Heart right ventricle (tissue), 16 donors: ENCODE measurements around the gene LMTK2. TPM values are rescaled to one million over a fixed set of nuclear protein-coding genes. Genes with fewer than 3 reads are reported as not detected.

Source experiments
- ATAC-seq, 8 donors: fragments of 200-7000 bp; cut with Tn5 transposase; one replicate each; pipeline ENCODE4 v1.9.1; 2020; ENCODE audit warnings: mild to moderate bottlenecking in 8 of 8, moderate library complexity in 8 of 8, moderate number of reproducible peaks in 1 of 8
- DNase-seq, 2 donors: peaks; one replicate each; pipeline ENCODE4 v3.0.0-alpha.2; 2020
- H3K27ac ChIP-seq, 10 donors: fragments of 200-600 bp; sonication (generic) in 2 of 10; one replicate each; pipeline versions ENCODE4 v1.5.0 to v1.8.0; 2020 to 2022; ENCODE audit warnings: mild to moderate bottlenecking in 3 of 10
- H3K27me3 ChIP-seq, 7 donors: fragments of 200-600 bp; one replicate each; pipeline ENCODE4 v1.8.0; 2021 to 2022; ENCODE audit warnings: mild to moderate bottlenecking in 2 of 7
- H3K36me3 ChIP-seq, 9 donors: fragments of 200-600 bp; sonication (generic) in 1 of 9; one replicate each; pipeline versions ENCODE4 v1.5.0 to v1.8.0; 2020 to 2022; ENCODE audit warnings: mild to moderate bottlenecking in 2 of 9
- H3K4me1 ChIP-seq, 9 donors: fragments of 200-600 bp; sonication (generic) in 1 of 9; one replicate each; pipeline versions ENCODE4 v1.5.0 to v1.8.0; 2020 to 2022; ENCODE audit warnings: mild to moderate bottlenecking in 4 of 9
- H3K4me3 ChIP-seq, 10 donors: fragments of 200-600 bp; sonication (generic) in 2 of 10; one replicate each; pipeline versions ENCODE4 v1.5.0 to v1.8.0; 2020 to 2022; ENCODE audit warnings: mild to moderate bottlenecking in 7 of 10, moderate library complexity in 2 of 10
- H3K9me3 ChIP-seq, 11 donors: fragments of 200-600 bp in 10 of 11; sonication (generic) in 2 of 11; one replicate each; pipeline versions ENCODE4 v1.5.0 to v1.8.0; 2013 to 2022; ENCODE audit warnings: mild to moderate bottlenecking in 2 of 11, control low read depth in 1 of 11, moderate library complexity in 1 of 11
- CTCF ChIP-seq, 9 donors: fragments of 200-600 bp; sonication (generic) in 2 of 9; IDR thresholded peaks; one replicate each; pipeline versions ENCODE4 v1.5.0 to v1.8.0; 2021 to 2022; ENCODE audit warnings: antibody characterized with exemption in 9 of 9, mild to moderate bottlenecking in 5 of 9, moderate library complexity in 1 of 9
- WGBS, 2 donors: extraction: QIAGEN DNeasy Blood & Tissue Kit; methylation state at CpG; one replicate each; pipeline ENCODE4 v1.1.7; 2013; ENCODE audit warnings: inconsistent platforms in 1 of 2; 5-methylcytosine and 5-hydroxymethylcytosine counted together
- intact Hi-C, 10 donors: fragments of 100-400 bp; cut with DNase I; formaldehyde crosslinking; loops; one replicate each; pipeline versions ENCODE4 v1.11.1 to v1.14.2; 2022
- long read RNA-seq, 3 donors: library from polyadenylated mRNA; unstranded; transcript quantifications; one replicate each; pipeline ENCODE4 v2.0.0, GENCODE V29; 2020 to 2021
- polyA plus RNA-seq, 2 donors: library from polyadenylated mRNA; stranded (reverse); fragments of 200-250 nt; gene quantifications; one replicate each; pipeline ENCODE4 v1.2.3, GENCODE V29; 2013
- total RNA-seq, 10 donors: library from RNA; stranded (reverse); fragmentation: NEBNext Ultra II Directional in 3 of 10; extraction: Animal tissue kit (Norgen Biotek cat#: 25700) in 3 of 10; gene quantifications; one replicate each; pipeline versions ENCODE4 v1.2.1 to v1.2.4, GENCODE V29; 2021 to 2023
- donor health status: Arrhythmogenic right ventricular cardiomyopathy.
- donor health status: ischemic (EF 13 %, LVEDD 7.1; RV severe dilation, severe dysfunction).
- donor health status: healthy with polysubstance abuse.
- donor health status: DM: no; HTN: yes; CAD: no.
- donor health status: DM: no; HTN: no; CAD: no.
- donor health status: ischemic (EF 25% LVEDD 6.9; RV normal size, moderate dysfunction).
- donor health status: ischemic (EF 25% LVEDD 5.7; RV mildly dilated, moderate dysfunction).
- donor health status: healthy.
- donor health status: DM: yes; HTN: yes; CAD: no.
- donor health status: Ischemic cardiomyopathy.
- donor health status: ischemic (EF 35%, LVEDD 5.7; RV mildly dilated, moderate dysfunction).
- donor health status: nonischemic (EF 11% LVEDD 7.7; RV severe dilation, severe dysfunction).
- donor health status: DM: yes; HTN: yes; CAD: no.
- donor health status: PGD.
- donor health status: ischemic (EF 29% LVEDD 5.4; RV normal size, mild dysfunction).
- donor health status: nonischemic (EF 23%, LVEDD 6.1; RV moderate dilation, normal function).

LMTK2 gene
- total RNA-seq = 10 to 100 TPM; 15.9 to 50.2 (median 33.6) TPM
- 1 to 10 TPM; 2.9 to 5.0 TPM for polyA plus RNA-seq
- long read RNA-seq, donor 1, partial matches to known transcripts = 12 of 25 reads
- long read RNA-seq, donor 1, other reads (novel, unspliced or antisense) = 13 of 25 reads
- long read RNA-seq, donor 2, partial matches to known transcripts = 32 of 32 reads
- long read RNA-seq, donor 2, other reads (novel, unspliced or antisense) = 0 of 32 reads
- long read RNA-seq, donor 3, partial matches to known transcripts = 20 of 21 reads
- long read RNA-seq, donor 3, other reads (novel, unspliced or antisense) = 1 of 21 reads

GRCh38 chr7:98106647-98107312 lies at the start of gene LMTK2:
Gene LMTK2 (plus strand): TSS chr7:98106862. CDS start chr7:98107178, 316 bp downstream.
- peak within 1 kb of the TSS; percentile 81 to 93 (median 86) for H3K27ac ChIP-seq
- H3K4me1 ChIP-seq = peaks cover 6 to 46% (median 36%) of the 10 kb centered on the region in 9 donors
- no peaks in the 10 kb centered on the region for H3K36me3 ChIP-seq
- H3K9me3 ChIP-seq = peaks cover 0 to 10% (median 0%) of the 10 kb centered on the region in 11 donors
- intact Hi-C loops = loop anchor here in 9 of 10 donors (1.0 to 10.0 kb wide), 8 partner anchors 60 to 84 kb away; no protein-coding TSS in a partner anchor
- ATAC-seq = peak; percentile 99 to 100 (median 100)
- DNase-seq = peak; percentile 93 to 96
- TF ChIP-seq CTCF (IDR thresholded peaks at IDR 0.05) = peak; percentile 92 to 99 (median 97)
- WGBS, 2 donors = 1% methylated on average over 54 to 75 of the region's 75 CpGs
- H3K27me3 ChIP-seq = peaks cover 0 to 4% (median 0%) of the 10 kb centered on the region in 7 donors
- H3K4me3 ChIP-seq = peak within 1 kb of the TSS; percentile 75 to 100 (median 97)

GRCh38 chr7:98057157-98057556 lies 49.5 kb upstream of the LMTK2 start:
- no peak overlapping the region for H3K27ac ChIP-seq
- H3K4me1 ChIP-seq = no peaks in the 10 kb centered on the region
- no peaks in the 10 kb centered on the region for H3K36me3 ChIP-seq
- H3K9me3 ChIP-seq = no peaks in the 10 kb centered on the region
- 92 to 97% methylated on average over 2 of the region's 2 CpGs for WGBS, 2 donors
- no peak for ATAC-seq
- no peak overlapping the region for H3K4me3 ChIP-seq
- intact Hi-C loops = no loop called here
- H3K27me3 ChIP-seq = peaks cover 0 to 30% (median 4%) of the 10 kb centered on the region in 7 donors
- TF ChIP-seq CTCF (IDR thresholded peaks at IDR 0.05) = no peak
- DNase-seq = no peak

GRCh38 chr7:98058186-98058585 lies 48.5 kb upstream of the LMTK2 start:
- no peak for TF ChIP-seq CTCF (IDR thresholded peaks at IDR 0.05)
- Histone ChIP-seq H3K4me3 (no peak overlapping the region), H3K9me3 (peaks cover 0 to 4% (median 0%) of the 10 kb centered on the region in 11 donors), H3K27me3 (peaks cover 0 to 20% (median 0%) of the 10 kb centered on the region in 7 donors), H3K27ac (no peak overlapping the region), H3K36me3 (no peaks in the 10 kb centered on the region), H3K4me1 (no peaks in the 10 kb centered on the region)
- no peak for ATAC-seq
- intact Hi-C loops = no loop called here
- no peak for DNase-seq
- WGBS, 2 donors = 67 to 70% methylated on average over 10 of the region's 10 CpGs

DNA sequence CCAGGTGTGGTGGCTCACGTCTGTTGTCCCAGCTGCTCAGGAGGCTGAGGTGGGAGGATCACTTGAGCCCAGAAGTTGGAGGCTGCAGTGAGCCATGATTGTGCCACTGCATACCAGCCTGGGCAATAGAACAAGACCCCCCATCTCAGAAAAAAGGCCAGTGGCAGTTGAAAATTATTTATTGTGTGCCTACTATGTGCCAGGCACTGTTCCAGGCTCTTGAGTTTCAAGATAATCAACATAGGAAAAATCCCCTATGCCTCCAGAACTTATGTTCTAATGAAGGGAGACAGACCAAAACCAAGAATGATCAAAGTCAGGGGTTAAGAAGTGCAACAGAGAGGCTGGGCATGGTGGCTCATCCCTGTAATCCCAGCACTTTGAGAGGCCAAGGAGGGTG lies 42.4 kb upstream of the LMTK2 start:
- 76 to 85% methylated on average over 1 of the region's 1 CpG for WGBS, 2 donors
- no peak overlapping the region for H3K4me3 ChIP-seq
- H3K27ac ChIP-seq = no peak overlapping the region
- H3K9me3 ChIP-seq = peaks cover 0 to 9% (median 0%) of the 10 kb centered on the region in 11 donors
- peaks cover 0 to 13% (median 0%) of the 10 kb centered on the region in 7 donors for H3K27me3 ChIP-seq
- DNase-seq = no peak
- no peak for TF ChIP-seq CTCF (IDR thresholded peaks at IDR 0.05)
- no peak for ATAC-seq
- no peaks in the 10 kb centered on the region for H3K36me3 ChIP-seq
- no peaks in the 10 kb centered on the region for H3K4me1 ChIP-seq
- intact Hi-C loops = no loop called here
